M059J (cell line): ENCODE data around the gene WWC2. TPM values are rescaled to one million over a fixed set of nuclear protein-coding genes. Genes with fewer than 3 reads are reported as not detected.

Experiments
- DNase-seq: peaks from one replicate; pipeline ENCODE4 v3.0.0-alpha.2; 2012; ENCODE audit warnings: low read depth
- total RNA-seq: library from RNA; depleted of rRNA; stranded (reverse); fragments of >200 nt; shearing (Covaris generic); gene quantifications from 2 replicates; pipeline ENCODE4 v1.2.3, GENCODE V29; 2014

The WWC2 gene
- total RNA-seq, 1 experiment from 2014 or later = 16.7 TPM

- DNase-seq = no peak
Observed at GRCh38 chr4:183202523-183202922, 103.5 kb downstream of the WWC2 start.

GRCh38 chr4:183204793-183205192 lies 105.7 kb downstream of the WWC2 start:
- no peak for DNase-seq

GRCh38 chr4:183205193-183205592 lies 106.1 kb downstream of the WWC2 start:
- DNase-seq = no peak

GRCh38 chr4:183205709-183206108 lies 106.7 kb downstream of the WWC2 start:
- DNase-seq = no peak

- DNase-seq = no peak
Observed at GRCh38 chr4:183211533-183211932, 112.5 kb downstream of the WWC2 start.

GRCh38 chr4:183213996-183214395 lies 114.9 kb downstream of the WWC2 start:
- DNase-seq = no peak

- no peak for DNase-seq
Observed at GRCh38 chr4:183214912-183215488, 115.9 kb downstream of the WWC2 start.

- no peak for DNase-seq
Observed at GRCh38 chr4:183220236-183220635, 121.2 kb downstream of the WWC2 start.

- DNase-seq = no peak
Observed at GRCh38 chr4:183223053-183223452, 124.0 kb downstream of the WWC2 start.

GRCh38 chr4:183229397-183229796 lies 130.3 kb downstream of the WWC2 start:
- peak; percentile 28 for DNase-seq

- DNase-seq = no peak
Observed at GRCh38 chr4:183240581-183241321, 141.7 kb downstream of the WWC2 start.

GRCh38 chr4:183241322-183241640 lies 142.2 kb downstream of the WWC2 start:
- DNase-seq = peak; percentile 67

GRCh38 chr4:183241721-183242151 lies 142.7 kb downstream of the WWC2 start:
- DNase-seq = no peak

- no peak for DNase-seq
Observed at GRCh38 chr4:183242291-183242690, 143.2 kb downstream of the WWC2 start.

GRCh38 chr4:183244019-183244418 lies 145.0 kb downstream of the WWC2 start:
- DNase-seq = no peak

- DNase-seq = no peak
Observed at GRCh38 chr4:183244506-183244905, 145.4 kb downstream of the WWC2 start.

- DNase-seq = no peak
Observed at GRCh38 chr4:183248201-183248600, 149.1 kb downstream of the WWC2 start.

GRCh38 chr4:183249854-183250253 lies 150.8 kb downstream of the WWC2 start:
- DNase-seq = peak; percentile 42

- no peak for DNase-seq
Observed at GRCh38 chr4:183250831-183251230, 151.8 kb downstream of the WWC2 start.

- no peak for DNase-seq
Observed at GRCh38 chr4:183252959-183253358, 153.9 kb downstream of the WWC2 start.

- no peak for DNase-seq
Observed at GRCh38 chr4:183253451-183253850, 154.4 kb downstream of the WWC2 start.

- DNase-seq = no peak
Observed at GRCh38 chr4:183254162-183254561, 155.1 kb downstream of the WWC2 start.

- DNase-seq = peak; percentile 26
Observed at GRCh38 chr4:183255487-183255886, 156.4 kb downstream of the WWC2 start.

- DNase-seq = no peak
Observed at GRCh38 chr4:183256343-183256742, 157.3 kb downstream of the WWC2 start.
